GM08714 (cell line): Measurements from ENCODE around the gene RNF146.
A peak's percentile ranks its signal among the peaks of the same experiment; 100 is the strongest.
"Not testable (repeated sequence)": the region's sequence is repeated elsewhere in the genome, so short reads cannot be mapped to it uniquely, and the experiment has no call there.

Experiments
- H3K4me3 ChIP-seq: fragments of 200-500 bp; sonication (Bioruptor generic); 2 replicates; pipeline ENCODE4 v1.5.1; 2014; ENCODE audit warnings: mild to moderate bottlenecking, low read length, inconsistent platforms
- ZNF274 ChIP-seq: IDR thresholded peaks from 2 replicates; pipeline ENCODE4 v1.6.1; 2012; ENCODE audit warnings: mild to moderate bottlenecking, low read depth, low read length

RNF146 gene, protein sequence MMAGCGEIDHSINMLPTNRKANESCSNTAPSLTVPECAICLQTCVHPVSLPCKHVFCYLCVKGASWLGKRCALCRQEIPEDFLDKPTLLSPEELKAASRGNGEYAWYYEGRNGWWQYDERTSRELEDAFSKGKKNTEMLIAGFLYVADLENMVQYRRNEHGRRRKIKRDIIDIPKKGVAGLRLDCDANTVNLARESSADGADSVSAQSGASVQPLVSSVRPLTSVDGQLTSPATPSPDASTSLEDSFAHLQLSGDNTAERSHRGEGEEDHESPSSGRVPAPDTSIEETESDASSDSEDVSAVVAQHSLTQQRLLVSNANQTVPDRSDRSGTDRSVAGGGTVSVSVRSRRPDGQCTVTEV

DNA sequence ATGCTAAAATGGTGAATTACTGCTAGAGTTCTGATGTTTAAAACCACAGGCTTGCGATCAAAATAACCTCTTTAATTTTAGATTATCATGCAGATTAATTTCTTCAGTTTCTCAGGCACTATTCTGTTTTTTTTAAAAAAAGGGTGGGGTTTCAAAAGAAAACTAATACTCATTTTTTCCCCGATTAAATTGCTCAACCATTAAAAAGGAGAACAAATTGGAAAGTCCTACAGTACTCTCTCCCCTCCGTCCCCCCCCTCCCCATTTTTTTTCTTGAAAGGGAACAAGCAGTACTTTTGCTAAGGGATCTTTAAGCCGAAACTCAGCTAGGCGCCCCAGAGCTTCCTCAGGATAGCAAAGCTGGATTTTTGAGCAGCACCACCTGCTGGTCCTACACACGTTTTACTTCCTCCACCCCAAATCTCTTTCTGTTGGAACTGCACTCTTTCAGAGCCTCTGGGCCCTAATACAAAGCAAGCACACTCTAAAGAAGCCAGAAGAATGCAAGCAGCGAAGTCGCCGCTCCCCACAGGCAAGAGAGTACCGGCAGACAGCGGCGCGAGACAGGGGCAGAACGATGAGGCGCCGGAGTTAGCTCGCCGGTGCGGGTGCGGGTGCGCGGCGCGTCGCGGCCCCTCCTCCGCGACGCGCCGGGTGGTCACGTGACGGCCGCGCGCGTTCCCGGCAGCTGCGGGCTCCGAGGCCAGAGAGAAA lies at the start of gene RNF146:
TSS of gene RNF146 (plus strand) at position 687 of the 714 bp plus-strand sequence. CDS start 13,475 bp downstream, outside the sequence.
- peak within 1 kb of the TSS; percentile 98 for H3K4me3 ChIP-seq
- TF ChIP-seq ZNF274 = no peak

DNA sequence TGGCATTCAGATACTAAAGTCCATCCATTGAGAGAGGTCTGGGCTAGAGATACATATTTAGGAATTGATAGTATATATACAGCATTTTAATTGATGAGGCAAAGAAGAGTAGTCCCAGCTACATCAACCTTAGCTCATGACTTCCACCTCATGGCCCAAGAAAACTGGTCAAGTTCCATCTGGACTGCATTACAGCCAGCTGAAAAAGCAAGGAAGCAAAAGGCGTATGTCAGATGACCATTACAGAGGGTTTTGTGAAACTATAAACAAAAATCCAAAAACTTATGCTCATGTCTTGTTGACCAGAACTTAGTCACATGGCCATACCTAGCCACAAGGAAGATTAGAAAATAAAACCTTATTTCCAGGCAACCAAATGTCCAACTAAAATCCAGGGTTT lies 46.8 kb upstream of the RNF146 start:
- H3K4me3 ChIP-seq = no peak overlapping the region
- TF ChIP-seq ZNF274 = no peak

DNA sequence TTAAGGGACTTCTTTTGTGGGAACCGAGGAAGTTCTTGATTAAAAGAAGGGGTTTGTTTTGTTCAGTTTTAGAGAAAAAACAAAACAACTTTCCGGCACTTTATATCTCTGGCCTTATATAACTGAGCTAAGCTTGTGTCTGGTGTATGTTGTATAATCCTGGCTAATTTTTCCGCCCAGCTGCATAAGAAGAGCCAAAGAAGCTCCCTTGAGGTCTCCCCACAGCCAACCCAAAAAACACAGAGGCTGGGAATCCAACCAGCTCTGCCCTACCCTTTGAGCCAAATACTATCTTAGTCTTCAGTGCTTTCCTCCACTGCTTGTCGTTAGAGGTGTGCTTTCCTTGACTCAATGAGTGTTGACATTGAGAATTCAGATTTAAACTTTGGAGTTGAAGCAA lies 45.5 kb upstream of the RNF146 start:
- H3K4me3 ChIP-seq = no peak overlapping the region

DNA sequence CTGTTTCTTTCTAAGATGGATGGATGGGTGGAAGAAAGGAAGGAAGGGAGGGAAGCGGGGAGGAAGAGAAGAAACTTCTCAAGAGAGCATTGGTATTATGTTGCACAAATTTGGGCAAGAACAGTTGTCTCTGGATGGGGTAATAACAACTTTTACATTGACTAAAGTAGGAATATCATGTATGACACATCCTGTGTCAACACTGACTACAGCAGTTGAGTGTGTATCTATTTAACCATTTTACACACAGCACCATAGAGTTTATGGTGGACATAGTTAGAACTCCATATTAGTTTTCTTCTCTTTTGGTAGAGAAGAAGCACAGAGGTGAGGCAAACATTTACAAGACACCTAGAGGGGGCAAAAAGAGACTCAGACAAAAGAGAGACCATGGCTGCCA lies 44.2 kb upstream of the RNF146 start:
- TF ChIP-seq ZNF274 = no peak

More for the DNA sequence above, 45.5 kb upstream of the RNF146 start:
- TF ChIP-seq ZNF274 = no peak

DNA sequence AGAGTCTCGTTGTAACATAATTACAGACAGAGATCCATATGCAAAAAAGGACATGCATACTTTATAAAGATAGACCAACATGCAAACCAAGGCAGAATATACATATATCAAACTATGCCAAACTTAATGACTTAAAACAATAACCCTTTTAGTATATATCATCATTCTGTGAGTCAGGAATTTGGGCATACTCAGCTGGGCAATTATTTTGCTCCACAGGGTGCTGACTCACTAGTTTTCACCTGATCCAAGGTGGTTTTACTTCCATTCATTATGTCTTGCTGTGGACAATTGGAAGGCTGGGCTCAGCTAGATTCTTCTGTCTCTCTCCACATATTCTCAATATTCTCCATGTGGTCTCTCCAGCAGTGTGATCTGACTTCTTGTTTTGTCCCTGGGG lies 41.2 kb upstream of the RNF146 start:
- no peak overlapping the region for H3K4me3 ChIP-seq
- no peak for TF ChIP-seq ZNF274

More for the DNA sequence above, 44.2 kb upstream of the RNF146 start:
- no peak overlapping the region for H3K4me3 ChIP-seq

DNA sequence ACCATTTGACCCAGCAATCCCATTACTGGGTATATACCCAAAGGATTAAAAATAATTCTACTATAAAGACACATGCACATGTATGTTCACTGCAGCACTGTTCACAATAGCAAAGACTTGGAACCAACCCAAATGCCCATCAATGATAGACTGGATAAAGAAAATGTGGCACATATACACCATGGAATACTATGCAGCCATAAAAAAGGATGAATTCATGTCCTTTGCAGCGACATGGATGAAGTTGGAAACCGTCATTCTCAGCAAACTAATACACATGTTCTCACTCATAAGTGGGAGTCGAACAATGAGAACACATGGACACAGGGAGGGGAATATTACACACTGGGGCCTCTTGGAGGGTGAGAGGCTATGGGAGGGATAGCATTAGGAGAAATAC lies 32.8 kb upstream of the RNF146 start:
- H3K4me3 ChIP-seq = not testable (repeated sequence)

DNA sequence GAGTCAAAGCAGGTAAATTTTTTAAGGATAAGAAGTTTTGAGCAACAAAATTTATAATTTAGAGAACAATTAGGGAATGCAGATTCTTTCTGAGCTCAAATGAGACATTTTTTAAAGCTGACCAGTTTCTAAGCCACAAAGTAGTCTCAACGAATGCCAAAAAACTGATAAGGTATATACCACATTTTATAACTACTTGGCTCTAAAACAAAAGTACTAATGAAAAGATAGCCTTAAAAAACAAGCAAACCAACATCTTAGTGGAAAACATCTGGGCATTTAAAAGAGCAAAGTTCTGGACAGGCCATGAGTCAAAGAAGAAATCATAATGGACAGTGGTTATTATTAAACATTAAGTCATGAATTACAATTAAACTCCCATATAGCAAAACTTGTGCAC lies 23.2 kb upstream of the RNF146 start:
- no peak overlapping the region for H3K4me3 ChIP-seq
- no peak for TF ChIP-seq ZNF274

DNA sequence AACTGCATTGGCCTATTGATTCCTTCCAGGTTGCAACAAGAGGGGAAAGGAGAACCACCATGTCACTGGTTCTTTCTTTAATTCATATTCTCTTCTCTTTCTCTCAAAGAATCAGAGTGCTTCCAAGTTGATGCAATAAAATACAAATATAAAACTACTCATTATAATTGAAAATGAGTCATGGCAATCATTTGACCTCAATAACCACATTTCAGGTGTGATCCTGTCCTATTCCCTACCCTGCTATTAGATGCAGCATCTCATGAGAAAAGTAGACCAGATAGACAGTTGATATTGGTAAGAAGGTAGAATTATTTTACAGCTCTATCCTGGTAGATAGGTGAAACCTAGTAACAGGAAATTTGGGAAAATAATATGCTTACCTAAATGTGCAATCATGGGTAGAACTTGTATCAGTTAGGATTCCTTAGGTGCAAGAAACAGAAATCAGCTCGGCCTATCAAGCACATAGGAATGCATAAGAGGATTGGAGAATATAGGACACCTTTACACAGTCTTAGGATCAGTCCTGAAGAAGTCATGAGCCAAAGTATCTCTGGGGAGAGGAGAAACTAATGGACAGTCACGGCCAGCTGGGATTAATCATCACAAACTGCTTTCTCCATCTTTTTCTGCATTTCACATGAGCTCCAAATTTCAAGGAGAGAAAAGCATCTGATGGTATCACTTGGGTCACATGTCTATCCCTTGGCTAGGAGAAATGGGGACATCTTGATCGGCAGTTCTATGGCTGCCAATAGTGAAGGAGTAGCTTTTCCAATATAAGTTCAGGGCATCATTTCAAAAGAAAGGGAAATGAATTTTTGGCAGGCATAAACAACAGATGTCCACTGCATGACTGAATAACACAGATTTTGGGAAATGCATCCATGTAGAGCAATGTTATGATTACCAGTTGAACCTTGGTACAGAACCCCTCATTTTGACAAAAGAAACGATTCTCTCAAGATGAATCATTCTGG lies 19.3 kb upstream of the RNF146 start:
- no peak for TF ChIP-seq ZNF274

DNA sequence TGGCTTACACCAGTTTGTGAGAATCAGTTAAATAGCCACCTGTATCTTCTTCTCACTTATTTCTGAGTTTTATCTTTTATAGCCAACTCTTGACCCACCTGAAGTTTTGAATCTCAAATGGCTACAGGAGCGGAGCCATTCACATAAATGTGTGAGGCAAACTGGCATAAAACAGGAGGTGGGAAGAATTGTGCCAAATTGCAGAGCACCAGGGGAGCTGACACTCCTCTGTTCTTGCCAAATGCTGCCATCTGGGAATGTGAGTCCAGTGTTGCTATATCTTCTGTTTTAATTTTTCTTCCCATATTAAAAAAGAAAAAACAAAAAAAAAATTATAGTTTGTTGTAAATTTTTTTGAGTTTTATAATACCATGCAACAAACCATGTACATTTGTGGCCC lies 17.0 kb upstream of the RNF146 start:
- H3K4me3 ChIP-seq = no peak overlapping the region
- no peak for TF ChIP-seq ZNF274

More for the DNA sequence above, 19.3 kb upstream of the RNF146 start:
- H3K4me3 ChIP-seq = no peak overlapping the region

DNA sequence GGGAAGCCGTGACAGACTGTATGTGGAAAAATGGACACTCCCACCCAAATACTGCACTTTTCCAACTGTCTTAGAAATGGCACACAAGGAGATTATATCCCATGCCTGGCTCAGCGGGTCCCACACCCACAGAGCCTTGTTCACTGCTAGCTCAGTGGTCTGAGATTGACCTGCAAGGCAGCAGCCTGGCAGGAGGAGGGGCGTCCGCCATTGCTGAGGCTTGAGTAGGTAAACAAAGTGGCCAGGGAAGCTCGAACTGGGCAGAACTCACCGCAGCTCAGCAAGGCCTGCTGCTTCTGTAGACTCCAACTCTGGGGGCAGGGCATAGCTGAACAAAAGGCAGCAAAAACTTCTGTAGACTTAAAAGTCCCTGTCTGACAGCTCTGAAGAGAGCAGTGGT lies 11.4 kb upstream of the RNF146 start:
- no peak overlapping the region for H3K4me3 ChIP-seq
- TF ChIP-seq ZNF274 = no peak

DNA sequence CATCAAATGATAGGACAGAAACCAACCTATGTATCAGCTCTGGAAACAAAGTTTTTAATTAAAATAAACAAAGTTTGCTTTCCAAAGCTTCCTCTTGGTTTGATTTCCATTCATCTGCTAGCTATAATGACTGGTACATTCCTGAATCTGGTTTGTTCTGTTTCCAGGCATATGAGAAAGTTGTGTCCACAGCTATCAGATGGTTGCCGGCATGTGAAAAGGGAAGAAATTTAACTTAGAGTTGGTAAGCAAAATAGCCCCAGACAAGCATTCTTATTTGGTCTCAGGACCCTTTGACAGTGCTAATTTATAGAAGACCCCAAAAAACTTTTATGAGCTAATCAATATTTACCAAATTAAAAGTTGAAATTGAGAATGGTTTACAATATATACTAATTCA lies 3.8 kb upstream of the RNF146 start:
- no peak overlapping the region for H3K4me3 ChIP-seq
- no peak for TF ChIP-seq ZNF274

DNA sequence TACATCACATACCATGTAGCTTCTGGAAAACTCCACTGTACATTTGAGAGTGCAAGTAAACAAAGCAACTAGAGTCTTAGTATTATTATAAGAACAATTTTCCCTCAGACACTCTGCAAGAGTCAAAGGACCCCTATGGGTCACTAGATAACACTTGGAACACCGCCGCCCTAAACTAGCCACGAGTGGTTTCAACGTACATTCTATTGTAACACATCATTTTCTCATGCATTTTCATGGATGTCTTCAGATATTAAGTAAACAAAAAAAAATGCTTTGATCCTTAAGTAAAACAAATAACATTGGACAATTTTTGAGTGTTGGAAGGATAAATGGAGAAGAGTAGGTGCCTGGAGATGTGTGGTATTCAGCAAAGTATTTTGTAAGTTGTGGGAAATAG lies 3.2 kb upstream of the RNF146 start:
- no peak for TF ChIP-seq ZNF274

DNA sequence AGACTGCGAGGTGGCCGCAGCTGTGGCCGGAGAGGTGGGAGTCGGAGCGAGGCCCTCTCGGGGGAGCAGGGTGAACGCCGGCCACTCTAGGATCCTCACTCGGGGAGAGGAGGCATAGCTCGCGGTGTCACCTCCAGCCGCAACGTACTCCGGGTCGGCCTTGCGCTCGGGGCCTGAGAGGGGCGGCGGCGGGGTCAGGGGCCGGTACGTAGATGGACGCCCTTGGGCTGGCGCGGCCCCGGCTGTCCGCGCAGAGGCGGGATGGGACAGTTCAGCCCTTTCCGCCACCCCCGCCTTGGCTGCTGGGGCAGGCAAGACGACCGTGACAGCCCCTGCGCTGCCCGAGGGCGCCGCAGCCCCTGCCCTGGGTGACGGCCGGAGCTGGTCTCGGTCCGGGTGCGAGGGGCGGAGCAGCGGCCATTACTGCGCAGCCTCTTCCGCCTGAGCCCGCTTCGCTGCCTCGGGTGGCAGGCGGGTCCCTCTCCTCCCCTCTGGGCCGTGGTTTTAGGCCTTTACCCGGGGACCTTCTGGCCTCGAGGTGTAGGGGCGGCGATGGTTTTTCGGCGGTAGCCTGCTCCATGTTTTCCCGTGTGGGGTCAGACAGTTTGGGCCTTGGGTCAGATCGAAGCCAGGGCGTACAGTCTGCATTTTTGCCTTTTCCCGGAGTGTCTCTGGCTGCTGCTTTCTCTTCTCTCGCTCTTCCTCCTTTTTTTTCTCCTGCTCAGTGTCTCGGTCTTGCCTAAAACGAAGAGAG lies 405 bp downstream of the RNF146 start:
- TF ChIP-seq ZNF274 = no peak
- H3K4me3 ChIP-seq = peak overlapping the region; percentile 98

More for the DNA sequence above, 3.2 kb upstream of the RNF146 start:
- H3K4me3 ChIP-seq = no peak overlapping the region
